K562 (cell line): ENCODE results near the gene HERC3. TPM values are rescaled to one million over a fixed set of nuclear protein-coding genes. Genes with fewer than 3 reads are reported as not detected.

Experiments
- ADNP ChIP-seq: fragments of 200-800 bp; sonication (Bioruptor generic); IDR thresholded peaks from 2 replicates; pipeline ENCODE4 v1.6.1; 2016; ENCODE audit warnings: missing genetic modification characterization, missing compliant biosample characterization
- CBX1 ChIP-seq: sonication (generic); IDR thresholded peaks from 2 replicates; pipeline ENCODE4 v1.6.1; 2016; ENCODE audit warnings: antibody characterized with exemption, low read depth, mild to moderate bottlenecking
- CHD2 ChIP-seq: IDR thresholded peaks from 2 replicates; pipeline ENCODE4 v1.6.1; 2011; ENCODE audit warnings: low read depth, low read length
- HEY1 ChIP-seq: fragments of 250-450 bp; sonication (Bioruptor Pico); IDR thresholded peaks from 2 replicates; pipeline ENCODE4 v1.5.0; 2020; ENCODE audit warnings: mild to moderate bottlenecking, moderate library complexity, borderline replicate concordance
- KDM5B ChIP-seq: fragments of 200-600 bp; sonication (generic); IDR thresholded peaks from 2 replicates; pipeline ENCODE4 v1.6.1; 2012; ENCODE audit warnings: low read depth, mild to moderate bottlenecking, moderate library complexity, low read length, control low read depth, inconsistent platforms; ENCODE audit not compliant: insufficient replicate concordance
- KLF1 ChIP-seq: fragments of 450-650 bp; IDR thresholded peaks from 2 replicates; pipeline ENCODE4 v1.6.1; 2016; ENCODE audit warnings: missing genetic modification characterization, missing compliant biosample characterization
- MEIS2 ChIP-seq: fragments of 450-650 bp; IDR thresholded peaks from 2 replicates; pipeline ENCODE4 v1.6.1; 2014; ENCODE audit warnings: mild to moderate bottlenecking; ENCODE audit not compliant: partially characterized antibody
- MYC ChIP-seq, 2 experiments: fragments of 250-450 bp in 1 of 2; sonication (Bioruptor Pico) in 1 of 2; IDR thresholded peaks; 2 replicates each; pipeline versions ENCODE4 v1.5.1 to v1.6.1; 2012 to 2021; ENCODE audit warnings: low read depth in 2 of 2, borderline replicate concordance in 1 of 2, improper control_type of control experiment in 1 of 2, low read length in 1 of 2, mild to moderate bottlenecking in 1 of 2, moderate library complexity in 1 of 2
- NEUROD1 ChIP-seq: fragments of 150-350 bp; IDR thresholded peaks from 2 replicates; pipeline ENCODE4 v1.6.1; 2014; ENCODE audit warnings: borderline replicate concordance, low read length, low read depth; ENCODE audit not compliant: partially characterized antibody
- NFATC3 ChIP-seq: fragments of 450-650 bp; IDR thresholded peaks from 2 replicates; pipeline ENCODE4 v1.6.1; 2017; ENCODE audit warnings: mild to moderate bottlenecking
- NFYB ChIP-seq: IDR thresholded peaks from 2 replicates; pipeline ENCODE4 v1.6.1; 2011; ENCODE audit warnings: mild to moderate bottlenecking, moderate library complexity; ENCODE audit not compliant: insufficient read length; ENCODE audit errors: extremely low read depth
- SIN3A ChIP-seq, 2 experiments: fragments of 150-350 bp in 1 of 2; IDR thresholded peaks; 2 replicates each; pipeline ENCODE4 v1.6.1; 2011 to 2016; ENCODE audit warnings: borderline replicate concordance in 2 of 2, low read depth in 2 of 2, low read length in 2 of 2, mild to moderate bottlenecking in 2 of 2, moderate library complexity in 2 of 2; ENCODE audit not compliant: control insufficient read depth in 1 of 2
- SP2 ChIP-seq: IDR thresholded peaks from 2 replicates; pipeline ENCODE4 v1.6.1; 2011; ENCODE audit warnings: mild to moderate bottlenecking, low read depth, low read length, moderate library complexity; ENCODE audit not compliant: poor library complexity, severe bottlenecking; ENCODE audit errors: extremely low read depth
- TEAD4 ChIP-seq, 2 experiments: sonication (generic) in 1 of 2; formaldehyde crosslinking in 1 of 2; IDR thresholded peaks; 2 replicates each; pipeline versions ENCODE4 v1.6.1 to v1.8.0; 2012 to 2022; ENCODE audit warnings: borderline replicate concordance in 1 of 2, inconsistent platforms in 1 of 2, low read length in 1 of 2, mild to moderate bottlenecking in 1 of 2, missing genetic modification reagents in 1 of 2
- ZNF24 ChIP-seq: fragments of 450-650 bp; IDR thresholded peaks from 2 replicates; pipeline ENCODE4 v1.6.1; 2016
- ZNF347 ChIP-seq: fragments of 450-650 bp; formaldehyde crosslinking; IDR thresholded peaks from 2 replicates; pipeline ENCODE4 v1.4.0; 2020; ENCODE audit warnings: low read depth, mild to moderate bottlenecking, moderate library complexity
- ZNF766 ChIP-seq: fragments of 200-800 bp; sonication (Bioruptor generic); conservative IDR thresholded peaks from 2 replicates; pipeline ENCODE4 v1.6.1; 2016; ENCODE audit warnings: missing genetic modification characterization, missing compliant biosample characterization
- polyA plus RNA-seq, 8 experiments: library from polyadenylated mRNA; depleted of rRNA in 4 of 8; stranded (reverse) in 5 of 8; unstranded in 3 of 8; fragments of >200 nt; fragmentation: Nextera tagmentation in 2 of 8; fragmentation: Illumina TruSeq in 1 of 8; extraction: Ambion mirVana in 2 of 8; extraction: Trizol in 1 of 8; gene quantifications; 2 replicates each; pipeline versions ENCODE4 v1.2.1 to v1.2.3, GENCODE V29; 2011 to 2014; ENCODE audit warnings: inconsistent platforms in 1 of 8, missing spikeins in 1 of 8
- total RNA-seq, 7 experiments: library from RNA; depleted of rRNA in 6 of 7; stranded (reverse); fragments of >200 nt in 6 of 7; fragmentation: Illumina TruSeq in 2 of 7; extraction: Trizol in 2 of 7; gene quantifications; 2 replicates each; pipeline versions ENCODE4 v1.2.1 to v1.2.3, GENCODE V29; 2011 to 2021; ENCODE audit warnings: low replicate concordance in 1 of 7
- TF ChIP-seq, protein P1 (sequence below): sonication (generic); formaldehyde crosslinking; IDR thresholded peaks from 2 replicates; pipeline ENCODE4 v1.9.0; 2022; ENCODE audit warnings: mild to moderate bottlenecking, missing genetic modification reagents
- TF ChIP-seq, protein P2 (sequence below): sonication (generic); formaldehyde crosslinking; IDR thresholded peaks from 2 replicates; pipeline ENCODE4 v1.8.0; 2022; ENCODE audit warnings: mild to moderate bottlenecking, missing genetic modification reagents
- TF ChIP-seq, protein P3 (sequence below): sonication (generic); formaldehyde crosslinking; IDR thresholded peaks from 2 replicates; pipeline ENCODE4 v1.8.0; 2022; ENCODE audit warnings: missing genetic modification reagents, mild to moderate bottlenecking, moderate library complexity, borderline replicate concordance
- TF ChIP-seq, protein P4 (sequence below): fragments of 250-450 bp; sonication (Bioruptor Pico); IDR thresholded peaks from 2 replicates; pipeline ENCODE4 v1.5.0; 2020; ENCODE audit warnings: mild to moderate bottlenecking, borderline replicate concordance

HERC3 gene
- total and polyA plus RNA-seq, 9 of the 15 experiments (the other 6 are each of a cell fraction or from before 2014, with no cell fraction given), result 1.8 to 13.1 (median 7.6) TPM

DNA sequence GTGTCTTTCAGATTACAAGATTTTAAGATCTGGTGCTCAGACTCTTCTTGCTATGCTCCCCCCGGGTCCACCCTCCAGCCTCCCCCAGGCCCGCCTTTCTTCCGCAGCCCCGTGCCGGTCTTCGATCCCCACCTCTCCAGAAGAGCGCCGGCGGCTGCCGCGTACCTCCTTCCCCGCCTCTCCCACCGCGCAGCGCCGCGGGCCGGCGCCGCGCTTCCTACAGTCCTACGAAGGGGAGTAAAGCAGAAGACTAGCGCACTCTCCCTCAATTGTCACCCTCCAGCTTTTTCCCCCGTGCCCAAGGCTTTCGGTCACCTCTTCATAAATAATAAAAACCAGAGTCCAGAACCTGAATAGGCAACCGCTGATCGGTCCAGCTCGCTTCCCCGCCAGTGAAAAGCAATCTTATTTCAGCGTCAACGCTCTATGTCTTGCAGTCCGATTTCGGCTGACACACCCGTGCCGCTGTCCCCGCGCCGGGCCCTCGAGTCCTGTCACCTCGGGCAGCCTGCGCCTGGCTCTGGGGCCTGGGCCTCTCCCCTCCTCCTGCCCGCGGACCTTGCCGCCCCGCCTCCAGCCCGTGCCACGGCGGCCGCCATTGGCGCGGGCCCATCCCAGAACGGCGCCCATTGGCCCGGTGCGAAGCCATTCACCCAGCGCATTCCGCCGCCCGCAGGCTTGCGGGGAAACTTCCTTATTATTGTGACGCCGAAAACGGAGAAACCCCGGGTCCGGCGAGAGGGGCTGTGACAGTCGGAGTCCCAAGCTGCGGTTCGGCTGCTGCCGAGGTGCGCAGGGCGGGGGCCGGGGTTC lies at the start of gene HERC3 (continued):
- TF ChIP-seq, protein P1, sequence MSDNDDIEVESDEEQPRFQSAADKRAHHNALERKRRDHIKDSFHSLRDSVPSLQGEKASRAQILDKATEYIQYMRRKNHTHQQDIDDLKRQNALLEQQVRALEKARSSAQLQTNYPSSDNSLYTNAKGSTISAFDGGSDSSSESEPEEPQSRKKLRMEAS (CRISPR knock-in tag), result peak; percentile 90
- no peak for TF ChIP-seq NFATC3
- TF ChIP-seq ADNP (tag), result no peak
- TF ChIP-seq, protein P2, sequence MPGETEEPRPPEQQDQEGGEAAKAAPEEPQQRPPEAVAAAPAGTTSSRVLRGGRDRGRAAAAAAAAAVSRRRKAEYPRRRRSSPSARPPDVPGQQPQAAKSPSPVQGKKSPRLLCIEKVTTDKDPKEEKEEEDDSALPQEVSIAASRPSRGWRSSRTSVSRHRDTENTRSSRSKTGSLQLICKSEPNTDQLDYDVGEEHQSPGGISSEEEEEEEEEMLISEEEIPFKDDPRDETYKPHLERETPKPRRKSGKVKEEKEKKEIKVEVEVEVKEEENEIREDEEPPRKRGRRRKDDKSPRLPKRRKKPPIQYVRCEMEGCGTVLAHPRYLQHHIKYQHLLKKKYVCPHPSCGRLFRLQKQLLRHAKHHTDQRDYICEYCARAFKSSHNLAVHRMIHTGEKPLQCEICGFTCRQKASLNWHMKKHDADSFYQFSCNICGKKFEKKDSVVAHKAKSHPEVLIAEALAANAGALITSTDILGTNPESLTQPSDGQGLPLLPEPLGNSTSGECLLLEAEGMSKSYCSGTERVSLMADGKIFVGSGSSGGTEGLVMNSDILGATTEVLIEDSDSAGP (CRISPR knock-in tag), result no peak
- TF ChIP-seq MEIS2, result no peak
- peak; percentile 87 for TF ChIP-seq SP2
- TF ChIP-seq TEAD4 (IDR thresholded peaks at IDR 0.05; ENCODE audit: low read length), result 0 out of 2 replicates have a peak, but pooled peaks have one; percentile 18
- no peak for TF ChIP-seq TEAD4 (CRISPR knock-in tag; IDR thresholded peaks at IDR 0.05; ENCODE audit: borderline replicate concordance)
- TF ChIP-seq ZNF766 (CRISPR knock-in tag), result no peak
- TF ChIP-seq NEUROD1, result peak; percentile 84
- no peak for TF ChIP-seq ZNF24
- TF ChIP-seq CHD2, result peak; percentile 81
- TF ChIP-seq SIN3A (IDR thresholded peaks at IDR 0.05; ENCODE audit: borderline replicate concordance in 2 of 2, control insufficient read depth in 1 of 2, low read depth in 2 of 2, low read length in 2 of 2), result 0 out of 4 replicates have a peak, but pooled peaks of 1 of the 2 experiments have one; percentile 4
- no peak for TF ChIP-seq HEY1
- TF ChIP-seq, protein P3, sequence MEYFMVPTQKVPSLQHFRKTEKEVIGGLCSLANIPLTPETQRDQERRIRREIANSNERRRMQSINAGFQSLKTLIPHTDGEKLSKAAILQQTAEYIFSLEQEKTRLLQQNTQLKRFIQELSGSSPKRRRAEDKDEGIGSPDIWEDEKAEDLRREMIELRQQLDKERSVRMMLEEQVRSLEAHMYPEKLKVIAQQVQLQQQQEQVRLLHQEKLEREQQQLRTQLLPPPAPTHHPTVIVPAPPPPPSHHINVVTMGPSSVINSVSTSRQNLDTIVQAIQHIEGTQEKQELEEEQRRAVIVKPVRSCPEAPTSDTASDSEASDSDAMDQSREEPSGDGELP (CRISPR knock-in tag), result peak; percentile 71
- no peak; the same call in 1 of the 2 replicates for TF ChIP-seq CBX1
- TF ChIP-seq ZNF347 (CRISPR knock-in tag), result no peak
- TF ChIP-seq KLF1 (tag), result peak; percentile 16; the same call in 1 of the 2 replicates
- TF ChIP-seq NFYB, result peak; percentile 66
- peak; percentile 18; the same call in 1 of the 2 replicates for TF ChIP-seq MYC (IDR thresholded peaks at IDR 0.05; ENCODE audit: low read depth, low read length)
- no peak for TF ChIP-seq MYC (CRISPR knock-in tag; IDR thresholded peaks at IDR 0.05; ENCODE audit: borderline replicate concordance, low read depth)
- TF ChIP-seq KDM5B, result peak; percentile 60
- TF ChIP-seq, protein P4, sequence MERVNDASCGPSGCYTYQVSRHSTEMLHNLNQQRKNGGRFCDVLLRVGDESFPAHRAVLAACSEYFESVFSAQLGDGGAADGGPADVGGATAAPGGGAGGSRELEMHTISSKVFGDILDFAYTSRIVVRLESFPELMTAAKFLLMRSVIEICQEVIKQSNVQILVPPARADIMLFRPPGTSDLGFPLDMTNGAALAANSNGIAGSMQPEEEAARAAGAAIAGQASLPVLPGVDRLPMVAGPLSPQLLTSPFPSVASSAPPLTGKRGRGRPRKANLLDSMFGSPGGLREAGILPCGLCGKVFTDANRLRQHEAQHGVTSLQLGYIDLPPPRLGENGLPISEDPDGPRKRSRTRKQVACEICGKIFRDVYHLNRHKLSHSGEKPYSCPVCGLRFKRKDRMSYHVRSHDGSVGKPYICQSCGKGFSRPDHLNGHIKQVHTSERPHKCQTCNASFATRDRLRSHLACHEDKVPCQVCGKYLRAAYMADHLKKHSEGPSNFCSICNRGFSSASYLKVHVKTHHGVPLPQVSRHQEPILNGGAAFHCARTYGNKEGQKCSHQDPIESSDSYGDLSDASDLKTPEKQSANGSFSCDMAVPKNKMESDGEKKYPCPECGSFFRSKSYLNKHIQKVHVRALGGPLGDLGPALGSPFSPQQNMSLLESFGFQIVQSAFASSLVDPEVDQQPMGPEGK (CRISPR knock-in tag), result no peak
